Middle frontal gyrus (tissue), 1 donor: ENCODE data around the gene CCL26.
A peak's percentile ranks its signal among the peaks of the same experiment; 100 is the strongest.
"Not testable (repeated sequence)": the region's sequence is repeated elsewhere in the genome, so short reads cannot be mapped to it uniquely, and the experiment has no call there.

Experiments used
- DNase-seq: peaks from one replicate; pipeline ENCODE4 v3.0.0-alpha.2; 2015; ENCODE audit warnings: low spot score; ENCODE audit errors: extremely low spot score

CCL26 gene

GRCh38 chr7:75738975-75739795 lies 32.8 kb downstream of the CCL26 start:
- peak; percentile 100 for DNase-seq

DNA sequence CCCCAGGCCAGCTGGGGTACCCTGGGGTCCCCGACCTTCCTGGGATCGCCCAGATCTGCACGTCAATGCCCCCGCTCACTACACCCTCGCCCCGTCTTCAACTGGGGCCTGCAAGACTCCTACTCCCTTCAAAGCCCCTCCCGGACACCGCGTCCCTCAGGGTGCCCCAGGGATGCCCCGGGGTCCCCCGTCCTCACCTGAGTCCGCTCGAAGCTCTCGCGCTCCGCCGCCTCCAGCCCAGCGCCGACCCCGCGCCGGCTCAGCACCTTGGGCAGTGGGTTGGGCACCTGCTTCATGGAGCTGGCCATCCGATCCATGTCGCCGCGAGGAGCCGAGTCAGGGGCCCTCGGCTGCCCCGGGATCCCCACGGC lies 33.4 kb downstream of the CCL26 start, which contains the start of gene HIP1:
Gene HIP1, minus strand, starts transcription at position 338 of the 371 bp plus-strand sequence. Its CDS starts 21 bp downstream, at position 317.
- no peak for DNase-seq

DNA sequence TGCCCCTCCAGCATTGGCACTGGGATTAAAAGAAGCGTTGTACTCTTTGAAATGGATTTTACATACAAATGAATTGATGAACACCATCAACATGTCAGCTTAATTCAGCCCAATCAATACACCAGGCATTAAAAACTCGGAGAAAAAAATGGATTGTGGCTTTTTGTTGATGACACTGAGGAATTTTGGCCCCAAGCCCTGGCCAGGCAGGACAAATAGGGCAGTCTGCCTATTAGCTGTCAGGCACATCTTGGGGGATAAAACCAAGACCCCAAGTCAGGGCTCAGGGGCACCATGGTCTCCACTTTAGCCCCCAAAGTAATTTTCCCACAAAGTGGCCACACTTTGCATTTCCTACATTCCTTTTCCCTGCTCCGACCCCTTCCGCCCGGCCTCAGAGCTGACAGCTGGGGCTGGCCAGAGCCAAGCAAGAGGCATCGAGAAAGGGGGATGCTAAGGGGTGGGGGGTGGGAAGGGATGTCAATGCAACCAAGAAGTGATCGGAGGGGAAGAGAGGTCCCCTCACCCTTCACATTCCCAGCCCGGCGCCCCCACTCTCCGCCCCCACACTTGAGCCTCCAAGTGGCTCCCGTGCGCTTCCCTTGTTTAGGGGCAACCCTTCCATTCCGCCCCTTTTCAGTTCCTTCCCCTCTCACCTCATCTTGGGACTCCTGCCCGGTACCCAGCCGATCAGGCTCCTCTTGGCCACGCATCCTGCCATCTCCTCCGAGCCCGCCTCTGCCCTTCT lies 34.0 kb downstream of the CCL26 start:
- no peak for DNase-seq

DNA sequence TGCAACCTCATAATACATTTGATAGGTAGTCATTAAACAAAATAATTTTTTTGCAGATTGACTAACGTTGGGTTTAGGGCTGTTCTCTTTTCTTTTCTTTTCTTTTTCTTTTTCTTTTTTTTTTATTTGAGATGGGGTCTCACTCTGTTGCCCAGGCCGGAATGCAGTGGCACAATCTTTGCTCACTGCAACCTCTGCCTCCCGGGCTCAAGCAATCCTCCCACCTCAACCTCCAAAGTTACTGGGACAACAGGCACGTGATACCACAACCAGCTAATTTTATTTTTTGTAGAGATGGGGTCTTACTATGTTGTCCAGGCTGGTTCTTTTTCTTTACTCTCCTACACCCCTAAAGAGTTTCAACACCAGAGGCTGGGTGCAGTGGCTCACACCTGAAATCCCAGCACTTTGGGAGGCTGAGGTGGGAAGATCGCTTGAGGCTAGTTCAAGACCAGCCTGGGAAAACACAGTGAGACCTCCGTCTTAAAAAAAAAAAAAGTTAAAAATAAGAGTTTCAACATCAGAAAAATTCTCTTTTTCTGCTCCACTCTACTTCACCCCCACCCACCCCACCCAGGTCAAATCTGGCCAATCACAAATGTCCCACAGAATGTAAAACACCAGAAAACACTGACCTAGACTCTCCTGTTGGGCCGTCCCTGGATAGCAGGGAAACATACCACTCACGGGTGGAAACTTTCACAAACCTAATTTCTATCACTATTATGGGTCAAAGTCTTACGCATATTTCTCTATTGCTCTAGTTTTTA lies 36.2 kb downstream of the CCL26 start:
- no peak for DNase-seq

DNA sequence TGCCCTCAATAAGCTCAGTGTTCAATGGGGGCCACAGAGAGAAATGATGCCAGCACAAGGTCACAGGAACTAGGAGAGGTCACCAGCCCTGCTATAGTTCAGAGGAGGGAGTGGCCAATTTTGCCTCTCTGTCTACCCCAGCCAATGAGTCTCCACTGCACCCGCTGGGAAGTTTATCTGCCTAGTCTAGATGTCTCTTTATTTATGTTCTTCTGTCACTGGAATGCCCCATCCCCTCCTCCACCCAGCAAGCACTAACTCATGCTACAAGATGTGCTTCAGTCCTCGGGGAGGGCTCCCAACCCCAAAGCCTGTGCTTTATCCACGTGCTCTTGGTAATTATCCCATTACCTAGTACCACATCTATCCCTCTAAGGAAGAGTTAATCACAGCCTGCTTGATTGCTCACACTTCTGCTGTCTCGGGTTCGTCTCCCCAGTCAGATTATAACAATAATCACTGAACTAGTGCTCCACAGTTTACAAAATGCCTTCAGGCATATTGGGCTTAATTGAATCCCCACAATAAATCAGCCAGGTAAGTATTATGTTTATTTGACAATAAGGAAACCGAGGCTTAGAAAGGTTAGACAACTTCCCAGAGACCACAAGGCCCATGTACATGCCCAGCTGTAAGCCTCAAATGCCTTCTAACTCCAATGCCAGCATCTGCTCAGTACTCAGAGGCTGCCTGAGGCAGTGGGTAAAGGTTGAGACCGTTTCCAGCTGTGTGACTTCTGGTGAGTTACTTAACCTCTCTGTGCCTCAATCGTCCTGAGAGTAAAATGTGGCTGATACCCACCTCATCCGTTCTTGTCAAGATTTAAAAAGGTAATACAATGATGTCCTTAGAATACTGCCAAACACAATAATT lies 37.2 kb downstream of the CCL26 start:
- DNase-seq, result no peak

GRCh38 chr7:75732764-75733630 lies 39.0 kb downstream of the CCL26 start:
- DNase-seq, result no peak

DNA sequence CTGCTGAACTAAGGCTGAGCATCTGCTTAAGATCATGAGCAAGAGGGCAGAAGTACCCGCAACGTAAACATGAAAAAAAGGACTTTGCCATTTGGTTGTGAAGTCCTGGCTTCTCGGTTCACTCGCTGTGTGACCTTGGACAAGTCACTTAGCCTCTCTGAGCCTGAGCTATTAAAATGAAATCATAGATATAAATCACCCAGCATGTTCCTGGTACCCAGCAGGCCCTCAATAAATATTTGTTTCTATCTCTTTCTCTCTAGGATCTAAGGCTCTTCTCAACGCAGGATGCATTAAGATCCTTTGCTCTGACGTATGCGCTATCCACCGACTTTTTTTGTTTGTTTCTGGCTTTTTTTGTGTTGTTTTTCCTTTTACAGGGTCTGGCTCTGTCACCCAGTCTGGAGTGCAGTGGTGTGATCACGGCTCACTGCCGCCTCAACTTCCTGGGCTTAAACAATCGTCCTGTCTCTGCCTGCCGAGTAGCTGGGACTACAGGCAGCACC lies 39.9 kb downstream of the CCL26 start:
- no peak for DNase-seq

DNA sequence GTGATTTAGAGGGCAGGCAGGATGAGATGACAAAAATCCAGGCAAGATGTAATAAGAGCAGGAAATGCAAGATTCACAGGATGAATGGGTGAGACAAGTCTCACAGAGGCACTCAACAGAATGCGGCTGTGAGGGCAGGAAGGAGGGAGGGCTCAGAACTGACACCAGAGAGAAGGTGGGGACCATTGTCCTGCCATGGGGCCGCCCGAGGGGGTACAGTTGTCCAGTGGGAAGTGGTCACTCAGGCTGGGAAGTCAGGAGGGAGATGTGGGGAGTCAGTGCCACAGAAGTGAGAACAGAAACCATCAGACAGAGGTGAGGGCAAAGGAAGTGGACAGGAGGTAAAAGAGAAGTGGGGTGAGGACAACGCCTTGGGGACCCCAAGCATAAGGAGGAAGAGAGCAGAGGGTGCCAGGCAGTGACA lies 42.1 kb downstream of the CCL26 start:
- no peak for DNase-seq

GRCh38 chr7:75727881-75728593 lies 44.0 kb downstream of the CCL26 start:
- no peak for DNase-seq

GRCh38 chr7:75727351-75727750 lies 44.7 kb downstream of the CCL26 start:
- DNase-seq, result not testable (repeated sequence)

GRCh38 chr7:75725306-75725705 lies 46.7 kb downstream of the CCL26 start:
- no peak for DNase-seq

DNA sequence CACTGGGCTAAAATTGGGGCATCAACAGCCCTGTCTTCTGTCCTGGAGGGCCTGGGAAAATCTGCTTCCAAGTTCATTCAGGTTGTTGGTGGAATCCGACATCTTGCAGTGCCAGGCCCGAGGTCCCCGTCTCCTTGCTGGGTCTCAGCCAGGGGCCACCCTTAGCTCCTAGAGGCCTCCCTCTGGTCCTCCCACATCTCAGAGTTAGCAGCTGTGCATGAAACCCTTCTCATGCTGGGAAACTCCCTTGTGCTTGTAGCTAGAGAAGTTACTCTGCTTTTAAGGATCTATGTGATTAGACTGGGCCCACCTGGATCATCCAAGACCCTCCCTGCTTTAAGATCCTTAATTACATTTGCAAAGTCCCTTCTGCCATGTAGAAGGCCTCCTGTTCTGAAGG lies 48.6 kb downstream of the CCL26 start:
- DNase-seq, result no peak

DNA sequence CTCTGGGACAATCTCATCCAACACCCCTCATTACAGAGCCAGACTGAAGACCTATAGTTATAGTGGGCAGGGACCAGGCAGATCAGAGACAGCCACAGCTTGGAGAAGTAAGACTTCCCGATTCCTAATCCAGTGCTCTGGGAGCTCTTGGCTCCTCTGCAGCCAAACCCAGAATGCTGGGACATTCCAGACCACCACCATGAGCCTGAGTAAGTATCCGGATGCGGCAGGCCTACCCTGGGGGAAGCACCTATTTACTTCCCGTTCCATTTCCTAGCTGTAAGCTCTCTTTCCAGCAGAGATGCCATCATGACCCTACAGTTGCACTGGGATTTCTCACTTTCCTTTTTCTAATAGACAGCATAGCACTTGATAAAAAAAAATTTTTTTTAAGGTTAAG lies 49.6 kb downstream of the CCL26 start:
- no peak for DNase-seq

GRCh38 chr7:75721922-75722321 lies 50.1 kb downstream of the CCL26 start:
- DNase-seq, result not testable (repeated sequence)

DNA sequence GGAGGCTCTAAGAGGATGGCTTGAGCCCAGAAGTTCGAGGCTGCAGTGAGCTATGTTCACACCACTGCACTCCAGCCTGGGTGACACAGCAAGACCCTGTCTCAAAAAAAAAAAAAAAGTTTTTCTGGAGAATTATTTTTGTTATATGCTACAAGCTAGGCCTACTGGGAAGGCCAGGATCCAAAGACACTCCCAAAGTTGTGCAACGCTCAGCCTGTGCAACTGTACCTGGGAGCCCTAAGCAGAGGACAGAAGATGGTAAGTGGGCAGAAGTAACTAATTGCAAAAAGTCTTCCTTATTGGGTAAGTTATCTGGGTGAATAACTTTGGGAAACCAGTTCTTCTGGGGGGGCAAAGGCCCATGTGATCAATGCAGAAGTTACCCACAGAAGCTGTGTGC lies 50.6 kb downstream of the CCL26 start:
- DNase-seq, result no peak

DNA sequence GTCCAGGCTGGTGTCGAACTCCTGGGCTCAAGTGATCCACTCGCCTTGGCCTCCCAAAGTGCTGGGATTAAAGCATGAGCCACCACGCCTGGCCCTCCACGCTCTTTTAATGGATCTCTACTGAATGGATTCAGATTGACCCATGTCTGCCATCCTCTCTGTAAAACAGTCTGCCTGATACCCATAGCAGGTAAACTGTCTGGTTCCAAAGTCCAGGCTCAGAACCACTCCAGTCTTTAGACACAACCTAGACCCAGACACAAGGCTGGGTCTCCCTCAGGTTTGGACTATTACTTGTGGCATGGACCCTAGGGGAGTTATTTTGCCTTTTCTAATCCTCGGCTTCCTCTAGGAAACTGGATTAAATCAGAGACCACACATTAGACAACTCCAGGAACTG lies 52.4 kb downstream of the CCL26 start:
- DNase-seq, result no peak
